PC-9 (cell line): ENCODE data around the gene SPECC1L. TPM values are rescaled to one million over a fixed set of nuclear protein-coding genes. Genes with fewer than 3 reads are reported as not detected.

Experiments
- BruUV-seq: library from RNA; stranded (reverse); fragments of 400-500 nt; replicated peaks from 2 replicates; lab custom pipeline; 2021; lab: Mats Ljungman, UMichigan
- CTCF ChIA-PET: fragments of 300-600 bp; sonication (Branson Sonifier 250); formaldehyde crosslinking; loops from one replicate; lab custom pipeline; 2022; ENCODE audit warnings: antibody characterized with exemption; lab: Charles Lee
- POLR2A ChIA-PET: fragments of 300-600 bp; sonication (Branson Sonifier 250); formaldehyde crosslinking; loops from one replicate; lab custom pipeline; 2022; ENCODE audit warnings: antibody characterized with exemption; ENCODE audit not compliant: unreplicated experiment; lab: Charles Lee
- DNase-seq, 2 experiments: peaks; one replicate each; pipeline versions ENCODE4 v3.0.0 to v3.0.0-alpha.2; 2015 to 2022; ENCODE audit warnings: mixed read lengths in 1 of 2
- H2AFZ ChIP-seq: fragments of 200-600 bp; sonication (generic); 2 replicates; pipeline ENCODE4 v1.8.1; 2017; ENCODE audit warnings: antibody characterized with exemption
- H3F3A ChIP-seq: fragments of 200-600 bp; sonication (generic); 2 replicates; pipeline ENCODE4 v1.8.1; 2017; ENCODE audit warnings: antibody characterized with exemption, mild to moderate bottlenecking, low read depth; ENCODE audit not compliant: insufficient read depth
- H3K27ac ChIP-seq: fragments of 200-600 bp; sonication (generic); 2 replicates; pipeline ENCODE4 v1.6.1; 2016; ENCODE audit warnings: mixed run types
- H3K27me3 ChIP-seq: fragments of 200-600 bp; sonication (generic); 2 replicates; pipeline ENCODE4 v1.6.1; 2016; ENCODE audit warnings: low read depth, mixed run types; ENCODE audit not compliant: insufficient read depth
- H3K36me3 ChIP-seq: fragments of 200-600 bp; sonication (generic); 2 replicates; pipeline ENCODE4 v1.6.1; 2016; ENCODE audit warnings: low read depth, mixed run types
- H3K4me1 ChIP-seq: fragments of 200-600 bp; sonication (generic); replicated peaks from 2 replicates; pipeline ENCODE4 v1.6.1; 2016; ENCODE audit warnings: mixed run types; ENCODE audit not compliant: insufficient read depth
- H3K4me2 ChIP-seq: fragments of 200-600 bp; sonication (generic); 2 replicates; pipeline ENCODE4 v1.6.1; 2017; ENCODE audit warnings: mixed run types
- H3K4me3 ChIP-seq: fragments of 200-600 bp; sonication (generic); 2 replicates; pipeline ENCODE4 v1.6.1; 2016; ENCODE audit warnings: mixed run types
- H3K79me2 ChIP-seq: fragments of 200-600 bp; sonication (generic); 2 replicates; pipeline ENCODE4 v1.6.1; 2017; ENCODE audit warnings: low read depth, mixed run types
- H3K9me2 ChIP-seq: fragments of 200-600 bp; sonication (generic); 2 replicates; pipeline ENCODE4 v1.8.1; 2017; ENCODE audit warnings: mild to moderate bottlenecking; ENCODE audit not compliant: insufficient read depth
- H3K9me3 ChIP-seq: fragments of 200-600 bp; sonication (generic); 2 replicates; pipeline ENCODE4 v1.8.1; 2016; ENCODE audit warnings: low read depth; ENCODE audit not compliant: insufficient read depth
- H4K20me1 ChIP-seq: fragments of 200-600 bp; sonication (generic); 2 replicates; pipeline ENCODE4 v1.8.1; 2017; ENCODE audit not compliant: insufficient read depth
- CTCF ChIP-seq: fragments of 200-600 bp; sonication (generic); conservative IDR thresholded peaks from 2 replicates; pipeline ENCODE4 v1.6.1; 2017; ENCODE audit warnings: mixed run types, antibody characterized with exemption, mild to moderate bottlenecking, moderate library complexity
- EZH2 ChIP-seq: fragments of 200-600 bp; sonication (generic); IDR thresholded peaks from 2 replicates; pipeline ENCODE4 v1.8.0; 2017; ENCODE audit warnings: antibody characterized with exemption, low read depth
- intact Hi-C: fragments of 100-400 bp; cut with micrococcal nuclease; formaldehyde crosslinking; loops from one replicate; pipeline ENCODE4 v1.10.0; 2022; ENCODE audit not compliant: unreplicated experiment
- total RNA-seq: library from RNA; stranded (reverse); gene quantifications from 2 replicates; pipeline ENCODE4 v1.2.3, GENCODE V29; 2021

SPECC1L gene
- total RNA-seq, 1 experiment from 2014 or later, result 38.9 TPM

DNA sequence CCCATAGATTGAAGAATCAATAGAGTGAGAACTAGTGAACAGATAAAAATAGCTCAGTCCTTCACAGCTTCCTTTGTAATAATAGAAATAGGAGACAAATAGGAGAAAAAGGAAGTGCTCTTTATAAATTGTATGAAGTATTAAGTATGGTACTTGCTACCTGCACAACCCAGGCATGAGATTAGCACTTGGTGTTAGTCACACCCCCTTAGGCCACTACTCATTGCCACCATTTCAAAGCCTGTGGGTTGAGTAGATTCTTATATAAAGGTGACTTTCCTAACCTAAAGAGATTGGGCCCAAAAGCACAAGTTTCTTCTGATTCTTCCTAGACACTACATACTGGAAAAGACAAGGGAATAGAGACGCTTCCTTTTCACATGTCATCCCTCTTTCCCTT lies 119.0 kb downstream of the SPECC1L start:
- H3K79me2 ChIP-seq, result no peaks in the 10 kb centered on the region
- CTCF ChIA-PET, result no interaction called here
- no peaks in the 10 kb centered on the region for H4K20me1 ChIP-seq
- peaks cover 8% of the 10 kb centered on the region; the same call in 1 of the 2 replicates for H3K36me3 ChIP-seq
- no peaks in the 10 kb centered on the region for H3K27me3 ChIP-seq
- H3F3A ChIP-seq, result peaks cover 7% of the 10 kb centered on the region; the same call in 1 of the 2 replicates
- no peaks in the 10 kb centered on the region for H3K9me3 ChIP-seq
- no peak for DNase-seq
- H3K9me2 ChIP-seq, result no peaks in the 10 kb centered on the region
- H2AFZ ChIP-seq, result no peak overlapping the region
- TF ChIP-seq CTCF (no peak), EZH2 (no peak)
- intact Hi-C loops, result no loop called here
- BruUV-seq, result no TSS peak
- POLR2A ChIA-PET, result no interaction called here
- H3K4me3 ChIP-seq, result no peak overlapping the region
- no peak overlapping the region for H3K4me2 ChIP-seq
- H3K27ac ChIP-seq, result no peak overlapping the region
- H3K4me1 ChIP-seq, result no peaks in the 10 kb centered on the region

DNA sequence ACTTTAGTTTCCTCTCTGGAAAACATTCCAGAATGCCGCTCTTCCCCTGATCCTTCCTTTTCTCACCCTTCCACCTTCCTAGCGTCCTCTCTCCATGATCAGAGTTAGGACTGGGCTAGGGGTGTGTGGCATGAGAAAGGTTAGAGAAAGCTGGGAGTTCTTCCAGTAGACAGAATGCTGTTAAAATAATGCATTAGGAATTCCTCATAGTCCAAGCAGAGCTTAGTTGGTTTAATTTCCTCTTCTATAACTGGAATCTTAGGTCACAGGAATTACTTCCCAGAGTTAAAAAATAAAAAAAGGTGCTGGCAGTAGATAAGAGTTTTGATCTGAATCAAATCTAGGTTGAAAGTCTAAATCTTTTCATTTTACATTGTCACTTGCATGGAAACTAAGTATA lies 119.5 kb downstream of the SPECC1L start:
- Histone ChIP-seq H3F3A (peaks cover 7% of the 10 kb centered on the region; the same call in 1 of the 2 replicates), H3K4me3 (no peak overlapping the region), H3K9me2 (no peaks in the 10 kb centered on the region), H3K9me3 (no peaks in the 10 kb centered on the region), H2AFZ (no peak overlapping the region), H3K79me2 (no peaks in the 10 kb centered on the region), H3K27me3 (no peaks in the 10 kb centered on the region), H4K20me1 (no peaks in the 10 kb centered on the region), H3K36me3 (peaks cover 8% of the 10 kb centered on the region; the same call in 1 of the 2 replicates), H3K27ac (no peak overlapping the region), H3K4me1 (no peaks in the 10 kb centered on the region), H3K4me2 (no peak overlapping the region)
- DNase-seq, result no peak
- ChIA-PET CTCF (no interaction called here), POLR2A (no interaction called here)
- no TSS peak for BruUV-seq
- intact Hi-C loops, result no loop called here
- no peak for TF ChIP-seq CTCF
- no peak for TF ChIP-seq EZH2

DNA sequence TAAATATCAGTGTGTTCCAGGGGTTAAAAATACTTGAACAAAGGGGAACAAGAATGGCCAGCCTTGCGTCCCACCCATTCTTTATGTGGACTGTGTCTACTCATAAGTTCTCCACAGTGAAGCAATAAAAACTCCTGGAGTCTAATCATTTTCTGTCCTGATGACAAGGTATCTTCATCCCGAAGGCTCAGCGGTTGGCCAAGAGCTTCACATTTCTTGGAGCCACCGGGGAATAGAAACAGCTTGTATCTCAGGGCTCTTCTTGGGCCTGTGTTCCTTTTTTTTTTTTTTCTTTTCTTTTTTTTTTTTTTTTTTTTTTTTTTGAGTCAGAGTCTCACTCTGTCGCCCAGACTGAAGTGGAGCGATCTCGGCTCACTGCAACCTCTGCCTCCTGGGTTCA lies 119.9 kb downstream of the SPECC1L start:
- DNase-seq, result no peak
- TF ChIP-seq CTCF (no peak), EZH2 (no peak)
- Histone ChIP-seq H2AFZ (no peak overlapping the region), H3K27me3 (no peaks in the 10 kb centered on the region), H3K4me1 (no peaks in the 10 kb centered on the region), H4K20me1 (no peaks in the 10 kb centered on the region), H3K9me2 (no peaks in the 10 kb centered on the region), H3K9me3 (no peaks in the 10 kb centered on the region), H3K4me3 (no peak overlapping the region), H3K79me2 (no peaks in the 10 kb centered on the region), H3K4me2 (no peak overlapping the region), H3K27ac (no peak overlapping the region), H3F3A (peaks cover 7% of the 10 kb centered on the region; the same call in 1 of the 2 replicates), H3K36me3 (peaks cover 8% of the 10 kb centered on the region; the same call in 1 of the 2 replicates)
- POLR2A ChIA-PET, result interaction anchor here (0.6 kb wide), 1 partner anchor 290 kb away, joined by 3 read pairs; no protein-coding TSS in a partner anchor
- no TSS peak for BruUV-seq
- CTCF ChIA-PET, result no interaction called here
- intact Hi-C loops, result no loop called here
